ENCODE measurements around the gene LYRM9. TPM values are rescaled to one million over a fixed set of nuclear protein-coding genes. Genes with fewer than 3 reads are reported as not detected.
"Not testable (repeated sequence)": the region's sequence is repeated elsewhere in the genome, so short reads cannot be mapped to it uniquely, and the experiment has no call there.

LYRM9 gene
- total RNA-seq, 1 donor from 2014 or later = 22.2 TPM

DNA sequence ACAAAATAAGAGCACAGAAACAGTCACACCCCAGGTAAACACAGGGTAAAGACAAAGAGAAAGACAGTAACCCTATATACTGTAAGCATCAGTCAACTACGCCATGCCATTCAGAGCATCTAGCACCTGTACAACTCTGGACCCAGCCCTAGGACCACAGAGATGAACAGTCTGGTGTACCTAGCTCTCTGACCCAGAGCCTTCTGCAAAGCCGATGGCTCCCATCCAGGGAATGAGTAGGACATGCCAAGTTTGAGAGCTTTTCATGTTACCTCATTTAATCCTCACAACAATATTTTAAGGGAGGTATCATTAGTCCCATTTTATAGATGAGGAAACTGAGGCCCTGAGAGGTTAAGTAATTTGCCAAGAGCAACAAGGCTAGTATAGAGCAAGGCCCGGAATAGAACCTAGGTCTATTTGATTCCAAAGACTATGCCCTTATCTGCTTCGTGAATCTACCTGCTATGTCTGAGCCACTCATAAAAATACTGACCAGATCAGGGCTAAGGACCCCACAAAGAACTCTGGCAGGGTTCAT lies 3.4 kb downstream of the LYRM9 start:
- no peak for DNase-seq (ENCODE audit: low spot score in 2 of 2)
- intact Hi-C loops (cut with DNase I) = loop anchor here (5.0 to 10.0 kb wide), 2 partner anchors 153 to 285 kb away; partner anchors contain the start of gene NLK

DNA sequence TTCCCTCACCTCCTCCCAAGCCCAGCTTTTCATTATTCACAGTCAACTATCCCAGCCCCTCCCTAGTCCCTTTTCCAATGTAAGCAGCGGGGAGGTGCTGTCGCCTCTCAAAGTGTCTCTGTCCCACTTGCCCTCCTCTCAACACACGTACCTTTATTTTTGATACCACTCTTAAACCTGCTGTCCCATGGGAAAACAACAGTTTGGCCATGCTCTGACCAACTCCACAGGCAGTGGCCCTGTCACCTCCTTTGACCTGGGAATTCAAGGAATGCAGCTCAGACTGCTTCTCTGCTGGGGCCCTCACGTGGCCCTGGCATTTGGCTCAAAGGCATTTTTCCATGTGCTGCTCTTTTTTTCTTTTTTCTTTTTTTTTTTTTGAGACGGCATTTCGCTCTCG lies 4.2 kb downstream of the LYRM9 start:
- Histone ChIP-seq H3K4me1 (peaks cover 0 to 9% of the 10 kb centered on the region in 2 donors), H3K9me3 (no peaks in the 10 kb centered on the region), H3K27me3 (no peaks in the 10 kb centered on the region), H3K27ac (no peak overlapping the region), H3K36me3 (no peaks in the 10 kb centered on the region), H3K4me3 (no peak overlapping the region)
- intact Hi-C loops (cut with DNase I) = no loop called here
- no peak for TF ChIP-seq CTCF (IDR thresholded peaks at IDR 0.05)
- DNase-seq (ENCODE audit: low spot score in 2 of 2) = no peak

More for the DNA sequence above, 3.4 kb downstream of the LYRM9 start:
- H3K27me3 ChIP-seq = no peaks in the 10 kb centered on the region
- no peak for TF ChIP-seq CTCF (IDR thresholded peaks at IDR 0.05)
- peaks cover 0 to 9% of the 10 kb centered on the region in 2 donors for H3K4me1 ChIP-seq
- H3K27ac ChIP-seq = no peak overlapping the region
- no peaks in the 10 kb centered on the region for H3K9me3 ChIP-seq
- H3K36me3 ChIP-seq = no peaks in the 10 kb centered on the region
- no peak overlapping the region for H3K4me3 ChIP-seq

DNA sequence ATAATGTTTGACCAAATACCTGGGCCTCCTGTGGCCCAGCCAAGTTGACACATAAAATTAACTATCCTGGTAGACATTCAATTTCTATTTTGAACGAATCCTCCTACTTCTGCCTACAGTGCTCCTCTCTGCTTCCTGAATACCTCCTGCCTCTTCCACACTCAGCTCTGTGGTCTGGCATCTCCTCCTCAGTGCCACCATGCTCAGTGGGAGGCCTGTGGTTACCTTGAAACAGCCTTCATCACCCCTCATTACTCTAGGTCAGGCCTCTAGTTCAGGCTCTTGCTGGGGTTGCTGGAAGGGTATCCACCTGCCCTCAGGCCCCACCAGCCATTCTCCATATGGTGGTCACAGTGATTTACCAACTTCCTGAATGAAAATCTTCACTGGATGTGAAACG lies 5.1 kb downstream of the LYRM9 start:
- no peak for TF ChIP-seq CTCF (IDR thresholded peaks at IDR 0.05)
- intact Hi-C loops (cut with DNase I) = no loop called here
- Histone ChIP-seq H3K27me3 (no peaks in the 10 kb centered on the region), H3K4me3 (no peak overlapping the region), H3K9me3 (no peaks in the 10 kb centered on the region), H3K27ac (no peak overlapping the region), H3K36me3 (no peaks in the 10 kb centered on the region), H3K4me1 (peaks cover 0 to 9% of the 10 kb centered on the region in 2 donors)
- no peak for DNase-seq (ENCODE audit: low spot score in 2 of 2)

DNA sequence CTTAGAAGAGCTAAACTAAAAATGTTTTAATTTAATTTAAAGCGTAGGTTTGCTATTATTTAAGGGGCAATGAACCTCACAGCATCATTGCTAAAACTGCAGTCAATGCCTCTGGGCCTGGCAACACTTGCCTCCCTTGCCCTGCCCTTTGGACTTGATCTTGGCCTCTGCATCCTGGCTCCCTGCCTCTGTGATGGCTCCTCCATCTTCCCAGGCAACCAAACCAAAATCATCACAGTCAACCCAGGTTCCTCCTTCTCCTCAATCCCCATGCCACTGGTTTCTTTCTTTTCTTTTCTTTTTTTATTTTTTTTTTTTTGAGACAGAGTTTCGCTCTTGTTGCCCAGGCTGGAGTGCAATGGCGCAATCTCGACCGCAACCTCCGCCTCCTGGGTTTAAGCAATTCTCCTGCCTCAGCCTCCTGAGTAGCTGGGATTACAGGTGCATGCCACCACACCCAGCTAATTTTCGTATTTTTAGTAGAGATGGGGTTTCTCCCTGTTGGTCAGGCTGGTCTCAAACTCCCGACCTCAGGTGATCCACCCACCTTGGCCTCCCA lies 6.7 kb downstream of the LYRM9 start:
- H3K4me1 ChIP-seq; H3K27ac ChIP-seq; H3K36me3 ChIP-seq; H3K4me3 ChIP-seq; H3K9me3 ChIP-seq; intact Hi-C loops (cut with DNase I); DNase-seq (ENCODE audit: low spot score in 2 of 2); H3K27me3 ChIP-seq: not testable (repeated sequence)

- TF ChIP-seq CTCF (IDR thresholded peaks at IDR 0.05) = no peak
- no peak for DNase-seq (ENCODE audit: low spot score in 2 of 2)
- intact Hi-C loops (cut with DNase I) = no loop called here
- Histone ChIP-seq H3K4me3 (no peak overlapping the region), H3K27ac (no peak overlapping the region), H3K27me3 (no peaks in the 10 kb centered on the region), H3K36me3 (peaks cover 4 to 8% of the 10 kb centered on the region in 2 donors), H3K9me3 (no peaks in the 10 kb centered on the region), H3K4me1 (no peaks in the 10 kb centered on the region)
Measured at GRCh38 chr17:27882162-27882840, 10.9 kb downstream of the LYRM9 start.

- Histone ChIP-seq H3K36me3 (peaks cover 4 to 13% of the 10 kb centered on the region in 2 donors), H3K27ac (no peak overlapping the region), H3K9me3 (no peaks in the 10 kb centered on the region), H3K4me3 (no peak overlapping the region), H3K4me1 (no peaks in the 10 kb centered on the region), H3K27me3 (no peaks in the 10 kb centered on the region)
- peak; percentile 44 to 63 (median 53) for TF ChIP-seq CTCF (IDR thresholded peaks at IDR 0.05)
- intact Hi-C loops (cut with DNase I) = loop anchor here (1.0 kb wide), 2 partner anchors 75 to 120 kb away; no protein-coding TSS in a partner anchor
- no peak for DNase-seq (ENCODE audit: low spot score in 2 of 2)
Measured at GRCh38 chr17:27879987-27880608, 13.1 kb downstream of the LYRM9 start.

Data from ascending aorta (tissue), 2 donors.